ENCODE data around the gene EPG5.

The EPG5 gene

DNA sequence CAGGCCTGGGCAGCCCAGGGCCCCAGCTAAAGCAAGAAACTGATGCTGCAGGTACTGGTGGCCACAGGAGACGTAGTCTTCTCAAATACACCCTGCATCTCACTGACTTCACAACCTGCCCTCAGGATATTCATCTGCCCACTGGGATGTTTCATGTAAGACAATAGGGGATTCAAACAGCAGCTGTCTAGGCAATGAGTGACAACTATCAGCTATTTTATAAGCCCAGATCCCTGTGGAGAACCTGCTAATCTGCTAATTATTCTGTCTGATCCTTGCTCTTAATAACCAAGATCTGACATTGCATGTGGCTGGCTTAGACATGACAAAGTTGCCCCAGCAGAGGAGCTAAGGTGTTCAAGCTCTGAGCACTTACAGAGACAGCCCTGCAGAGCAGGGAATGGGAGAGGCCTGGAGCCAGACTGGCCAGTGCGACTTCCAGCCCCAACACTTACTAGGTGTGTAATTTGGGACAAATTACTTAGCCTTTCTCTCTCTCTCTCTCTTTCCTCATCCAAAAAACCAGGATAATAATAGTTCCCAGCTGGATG, 113.0 kb downstream of the EPG5 start:
- Histone ChIP-seq H3K27me3 (ENCODE audit: low read length) (no peaks in the 10 kb centered on the region), H3K9me2 (replicated peaks; ENCODE audit: insufficient read depth, low read length) (no peaks in the 10 kb centered on the region), H3K4me2 (ENCODE audit: low read depth, low read length, poor library complexity, severe bottlenecking) (no peak overlapping the region), H3K36me3 (ENCODE audit: low read length) (0 out of 2 replicates have a peak, but pooled peaks cover 5% of the 10 kb centered on the region), H3K79me2 (ENCODE audit: insufficient read depth, low read length) (no peaks in the 10 kb centered on the region), H3F3A (ENCODE audit: insufficient read depth) (no peaks in the 10 kb centered on the region), H3K9ac (ENCODE audit: low read length) (no peak overlapping the region), H3K9me3 (ENCODE audit: insufficient read depth, low read length) (no peaks in the 10 kb centered on the region), H2AFZ (ENCODE audit: low read depth, low read length, severe bottlenecking) (no peak overlapping the region), H3K4me3 (ENCODE audit: insufficient read depth, low read length, poor library complexity, severe bottlenecking) (no peak overlapping the region), H4K20me1 (ENCODE audit: low read depth, low read length) (no peaks in the 10 kb centered on the region), H3K27ac (ENCODE audit: low read depth, low read length) (no peak overlapping the region)
- TF ChIP-seq, protein P1, sequence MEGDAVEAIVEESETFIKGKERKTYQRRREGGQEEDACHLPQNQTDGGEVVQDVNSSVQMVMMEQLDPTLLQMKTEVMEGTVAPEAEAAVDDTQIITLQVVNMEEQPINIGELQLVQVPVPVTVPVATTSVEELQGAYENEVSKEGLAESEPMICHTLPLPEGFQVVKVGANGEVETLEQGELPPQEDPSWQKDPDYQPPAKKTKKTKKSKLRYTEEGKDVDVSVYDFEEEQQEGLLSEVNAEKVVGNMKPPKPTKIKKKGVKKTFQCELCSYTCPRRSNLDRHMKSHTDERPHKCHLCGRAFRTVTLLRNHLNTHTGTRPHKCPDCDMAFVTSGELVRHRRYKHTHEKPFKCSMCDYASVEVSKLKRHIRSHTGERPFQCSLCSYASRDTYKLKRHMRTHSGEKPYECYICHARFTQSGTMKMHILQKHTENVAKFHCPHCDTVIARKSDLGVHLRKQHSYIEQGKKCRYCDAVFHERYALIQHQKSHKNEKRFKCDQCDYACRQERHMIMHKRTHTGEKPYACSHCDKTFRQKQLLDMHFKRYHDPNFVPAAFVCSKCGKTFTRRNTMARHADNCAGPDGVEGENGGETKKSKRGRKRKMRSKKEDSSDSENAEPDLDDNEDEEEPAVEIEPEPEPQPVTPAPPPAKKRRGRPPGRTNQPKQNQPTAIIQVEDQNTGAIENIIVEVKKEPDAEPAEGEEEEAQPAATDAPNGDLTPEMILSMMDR (IDR thresholded peaks at IDR 0.05; ENCODE audit: insufficient read depth, low read length, poor library complexity, severe bottlenecking), result no peak
- TF ChIP-seq EZH2phosphoT487 (conservative IDR thresholded peaks at IDR 0.05; ENCODE audit: low read length), result no peak

DNA sequence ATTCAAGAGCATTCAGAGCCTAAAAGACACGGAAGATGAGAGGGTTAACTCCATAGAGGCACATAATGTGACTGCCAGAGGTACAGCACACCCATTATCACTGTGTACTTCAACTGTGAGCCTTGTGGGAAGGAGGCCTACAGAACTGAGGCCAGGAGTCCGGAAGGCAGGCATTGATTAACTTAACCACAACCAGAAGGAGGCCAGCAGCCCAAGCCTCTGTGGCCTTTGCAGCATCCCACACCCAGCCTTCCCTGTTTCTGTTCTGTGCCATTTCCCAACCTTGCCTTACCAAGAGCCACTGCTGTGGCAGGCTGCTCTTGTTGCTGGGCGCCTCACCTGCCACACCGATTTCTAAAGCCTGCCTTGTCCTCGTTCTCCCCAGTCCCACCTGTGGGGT, 114.5 kb downstream of the EPG5 start:
- no peaks in the 10 kb centered on the region for H4K20me1 ChIP-seq (ENCODE audit: low read depth, low read length)
- H3F3A ChIP-seq (ENCODE audit: insufficient read depth), result no peaks in the 10 kb centered on the region
- H3K9ac ChIP-seq (ENCODE audit: low read length), result no peak overlapping the region
- TF ChIP-seq, protein P1 (IDR thresholded peaks at IDR 0.05; ENCODE audit: insufficient read depth, low read length, poor library complexity, severe bottlenecking), result no peak
- no peak for TF ChIP-seq EZH2phosphoT487 (conservative IDR thresholded peaks at IDR 0.05; ENCODE audit: low read length)
- H3K4me3 ChIP-seq (ENCODE audit: insufficient read depth, low read length, poor library complexity, severe bottlenecking), result no peak overlapping the region
- H2AFZ ChIP-seq (ENCODE audit: low read depth, low read length, severe bottlenecking), result no peak overlapping the region
- no peak overlapping the region for H3K4me2 ChIP-seq (ENCODE audit: low read depth, low read length, poor library complexity, severe bottlenecking)
- H3K9me2 ChIP-seq (replicated peaks; ENCODE audit: insufficient read depth, low read length), result no peaks in the 10 kb centered on the region
- H3K27me3 ChIP-seq (ENCODE audit: low read length), result no peaks in the 10 kb centered on the region
- H3K36me3 ChIP-seq (ENCODE audit: low read length), result 0 out of 2 replicates have a peak, but pooled peaks cover 4% of the 10 kb centered on the region
- no peaks in the 10 kb centered on the region for H3K79me2 ChIP-seq (ENCODE audit: insufficient read depth, low read length)
- no peaks in the 10 kb centered on the region for H3K9me3 ChIP-seq (ENCODE audit: insufficient read depth, low read length)
- H3K27ac ChIP-seq (ENCODE audit: low read depth, low read length), result no peak overlapping the region

DNA sequence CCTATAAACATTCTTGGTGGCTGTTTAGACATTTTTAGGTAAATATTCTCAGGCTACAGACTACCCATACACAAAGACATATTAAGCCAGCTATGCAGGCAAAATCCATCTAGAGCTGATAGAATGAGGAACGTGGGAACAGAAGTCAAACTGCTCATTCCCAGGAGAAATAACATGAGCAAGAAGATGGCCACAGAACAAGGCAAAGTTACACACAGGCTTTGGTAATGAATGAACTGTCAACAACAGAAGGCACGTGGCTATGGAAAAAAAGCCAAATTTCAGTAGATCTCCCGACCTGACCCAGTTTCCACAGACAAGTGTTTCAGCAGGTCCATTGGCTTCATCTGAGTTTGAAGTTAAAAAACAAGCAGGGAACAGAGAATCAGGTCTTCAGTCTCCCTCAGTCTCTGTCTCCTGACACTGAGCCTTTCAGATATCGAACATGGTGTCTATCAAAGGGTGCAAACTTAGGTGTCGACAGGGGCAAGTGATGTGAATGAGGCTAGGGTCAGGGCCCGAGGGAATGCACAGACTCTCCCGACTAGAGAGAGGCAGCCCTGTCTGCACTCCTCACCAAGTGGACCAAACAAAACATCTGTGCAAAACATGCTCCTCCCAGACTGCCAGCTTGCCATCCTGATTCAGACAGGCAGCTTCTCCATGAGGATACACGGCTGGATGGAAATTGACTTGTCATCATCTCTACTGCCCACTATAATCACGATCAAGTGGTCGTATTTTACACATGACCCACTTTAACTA, 115.8 kb downstream of the EPG5 start:
- H3K27me3 ChIP-seq (ENCODE audit: low read length), result no peaks in the 10 kb centered on the region
- no peaks in the 10 kb centered on the region for H3K9me2 ChIP-seq (replicated peaks; ENCODE audit: insufficient read depth, low read length)
- H3K9ac ChIP-seq (ENCODE audit: low read length), result no peak overlapping the region
- H3K4me2 ChIP-seq (ENCODE audit: low read depth, low read length, poor library complexity, severe bottlenecking), result no peak overlapping the region
- H3K27ac ChIP-seq (ENCODE audit: low read depth, low read length), result no peak overlapping the region
- no peaks in the 10 kb centered on the region for H3K9me3 ChIP-seq (ENCODE audit: insufficient read depth, low read length)
- no peak overlapping the region for H3K4me3 ChIP-seq (ENCODE audit: insufficient read depth, low read length, poor library complexity, severe bottlenecking)
- H3F3A ChIP-seq (ENCODE audit: insufficient read depth), result no peaks in the 10 kb centered on the region
- no peaks in the 10 kb centered on the region for H3K79me2 ChIP-seq (ENCODE audit: insufficient read depth, low read length)
- no peak for TF ChIP-seq EZH2phosphoT487 (conservative IDR thresholded peaks at IDR 0.05; ENCODE audit: low read length)
- TF ChIP-seq, protein P1 (IDR thresholded peaks at IDR 0.05; ENCODE audit: insufficient read depth, low read length, poor library complexity, severe bottlenecking), result no peak
- no peaks in the 10 kb centered on the region for H4K20me1 ChIP-seq (ENCODE audit: low read depth, low read length)
- H2AFZ ChIP-seq (ENCODE audit: low read depth, low read length, severe bottlenecking), result no peak overlapping the region
- 0 out of 2 replicates have a peak, but pooled peaks cover under 1% of the 10 kb centered on the region for H3K36me3 ChIP-seq (ENCODE audit: low read length)
